ENCODE results near the gene ADCY9. TPM values are rescaled to one million over a fixed set of nuclear protein-coding genes. Genes with fewer than 3 reads are reported as not detected.
A peak's percentile ranks its signal among the peaks of the same experiment; 100 is the strongest.

Gene ADCY9
- total and polyA plus RNA-seq, 8 donors, result 9.8 to 61.1 (median 12.9) TPM

GRCh38 chr16:4114257-4115208, 1.7 kb downstream of the ADCY9 start:
- Histone ChIP-seq H3K27ac (peak overlapping the region in 1 of 2 donors; percentile 62), H3K4me3 (peak overlapping the region; percentile 59 to 64), H3K9me3 (no peaks in the 10 kb centered on the region), H3K4me1 (peaks cover 34 to 59% of the 10 kb centered on the region in 2 donors), H3K36me3 (no peaks in the 10 kb centered on the region), H3K27me3 (peaks cover 0 to 12% of the 10 kb centered on the region in 2 donors)
- intact Hi-C loops (cut with DNase I), result no loop called here
- peak in 1 of 4 donors; percentile 79 for DNase-seq
- ATAC-seq, result no peak
- no peak for TF ChIP-seq CTCF (IDR thresholded peaks at IDR 0.05)

DNA sequence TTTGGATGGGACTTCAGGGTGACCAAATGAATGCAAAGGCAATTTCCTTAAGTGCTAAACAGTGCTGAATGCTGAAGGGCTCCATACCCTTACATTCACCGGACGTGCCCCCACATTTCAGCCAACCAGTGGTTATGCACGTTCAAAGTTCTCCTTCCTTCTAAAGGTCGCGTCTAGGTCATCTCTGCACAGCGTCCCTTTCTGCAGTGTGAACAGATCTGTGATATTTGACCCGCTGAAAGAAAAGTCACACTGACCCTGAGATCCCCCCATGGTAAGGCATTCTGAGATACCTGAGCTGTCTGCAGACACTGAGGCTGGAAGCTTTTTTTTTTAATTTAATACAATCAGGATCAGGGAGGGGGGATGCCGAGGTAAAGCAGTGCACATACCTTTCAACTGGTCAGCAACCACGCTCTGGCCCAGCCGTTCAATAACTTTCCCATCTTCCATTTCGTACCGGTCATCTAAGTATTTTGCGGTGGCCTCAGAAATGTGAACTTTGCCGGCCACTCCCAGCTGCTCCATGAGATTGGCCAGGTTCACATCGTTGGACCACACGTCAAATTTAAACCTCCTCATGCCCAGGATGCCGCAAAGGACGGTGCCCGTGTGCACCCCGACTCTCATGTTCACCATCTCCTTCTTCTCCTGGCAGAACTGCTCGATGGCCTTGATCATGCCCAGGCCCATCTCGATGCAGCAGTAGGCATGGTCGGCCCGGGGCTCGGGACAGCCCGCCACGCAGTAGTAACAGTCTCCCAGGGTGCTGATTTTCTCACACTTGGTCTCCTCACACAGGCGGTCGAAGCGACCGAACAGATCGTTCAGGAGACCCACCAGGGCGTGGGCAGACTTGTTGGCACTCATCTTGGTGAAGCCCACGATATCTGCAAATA, 2.6 kb downstream of the ADCY9 start:
- DNase-seq, result no peak
- Histone ChIP-seq H3K27me3 (peaks cover 0 to 12% of the 10 kb centered on the region in 2 donors), H3K36me3 (no peaks in the 10 kb centered on the region), H3K4me1 (peaks cover 34 to 59% of the 10 kb centered on the region in 2 donors), H3K4me3 (peak overlapping the region; percentile 27 to 64), H3K9me3 (no peaks in the 10 kb centered on the region), H3K27ac (peak overlapping the region in 1 of 2 donors; percentile 7)
- no peak for TF ChIP-seq CTCF (IDR thresholded peaks at IDR 0.05)
- no peak for ATAC-seq
- intact Hi-C loops (cut with DNase I), result no loop called here

DNA sequence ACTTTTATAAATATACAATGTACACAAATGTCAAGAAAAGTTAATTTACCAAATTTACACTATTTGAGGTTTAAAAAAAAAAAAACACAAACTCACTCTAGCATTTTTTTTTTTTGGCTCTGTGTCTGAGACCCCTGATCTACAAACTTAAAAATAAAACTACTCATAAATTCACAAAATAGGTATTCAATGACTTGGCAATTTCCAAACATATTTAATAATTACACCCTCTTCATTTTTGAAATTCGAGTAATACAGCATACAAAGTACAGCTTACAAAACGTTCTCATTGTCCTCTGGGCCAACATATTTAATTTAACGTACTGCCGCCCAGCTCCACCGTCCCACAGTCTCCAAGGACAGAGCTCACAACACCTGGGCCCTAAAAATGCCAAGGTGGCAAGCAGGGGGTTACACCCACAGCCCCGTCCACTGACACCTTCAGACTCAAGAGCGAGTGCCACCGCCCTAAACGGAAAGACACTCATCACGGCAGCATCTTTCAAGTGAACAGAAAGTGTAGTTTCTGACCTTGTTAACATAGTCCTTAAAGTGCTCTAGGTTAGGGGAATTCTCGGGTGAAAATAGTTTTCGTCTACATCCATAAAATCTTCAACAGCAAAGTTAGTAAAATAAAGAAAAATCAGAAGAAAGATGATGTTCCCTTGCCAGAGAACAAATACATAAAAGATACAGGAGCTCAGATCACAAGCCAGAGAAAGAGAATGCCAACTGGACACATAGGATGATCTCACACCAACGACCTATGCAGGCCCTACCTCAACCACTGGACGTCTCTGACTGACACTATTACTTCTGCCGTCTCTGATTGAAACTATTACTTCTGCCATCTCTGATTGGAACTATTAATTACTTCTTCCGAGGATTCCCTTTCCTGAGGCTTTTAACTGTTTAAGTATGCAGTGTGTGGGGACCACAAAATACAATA, 4.2 kb downstream of the ADCY9 start:
- TF ChIP-seq CTCF (IDR thresholded peaks at IDR 0.05), result no peak
- H3K4me1 ChIP-seq, result peaks cover 33 to 58% of the 10 kb centered on the region in 2 donors
- peak overlapping the region; percentile 45 for H3K27ac ChIP-seq
- H3K36me3 ChIP-seq, result peaks cover 0 to 3% of the 10 kb centered on the region in 2 donors
- H3K27me3 ChIP-seq, result peaks cover 0 to 12% of the 10 kb centered on the region in 2 donors
- DNase-seq (no peak), ATAC-seq (peak; percentile 8)
- H3K9me3 ChIP-seq, result no peaks in the 10 kb centered on the region
- peak overlapping the region; percentile 27 to 64 for H3K4me3 ChIP-seq
- intact Hi-C loops (cut with DNase I), result no loop called here

DNA sequence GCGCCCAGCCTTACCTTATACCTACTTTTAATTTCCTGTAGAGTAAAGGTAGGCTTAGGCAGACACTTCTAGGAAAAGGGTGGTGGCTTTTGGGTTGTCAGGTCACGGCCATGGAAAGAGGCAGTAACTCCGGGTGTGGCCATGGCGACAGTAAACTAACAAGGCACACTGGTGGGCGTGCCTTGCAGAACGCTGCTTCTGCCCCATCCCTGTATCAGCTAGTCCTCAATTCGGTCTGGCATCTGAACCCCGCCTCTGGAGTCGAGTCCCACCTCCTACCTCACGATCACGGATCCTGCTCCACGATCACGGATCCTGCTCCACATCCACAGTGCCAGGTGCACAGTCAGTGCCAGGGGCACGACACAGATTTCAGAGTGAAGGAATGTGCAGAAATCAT, 5.6 kb downstream of the ADCY9 start:
- TF ChIP-seq CTCF (IDR thresholded peaks at IDR 0.05), result no peak
- peak overlapping the region; percentile 45 for H3K27ac ChIP-seq
- H3K9me3 ChIP-seq, result no peaks in the 10 kb centered on the region
- peaks cover 0 to 3% of the 10 kb centered on the region in 2 donors for H3K36me3 ChIP-seq
- intact Hi-C loops (cut with DNase I), result no loop called here
- H3K4me1 ChIP-seq, result peaks cover 30 to 53% of the 10 kb centered on the region in 2 donors
- peak; percentile 57 for ATAC-seq
- peaks cover 0 to 12% of the 10 kb centered on the region in 2 donors for H3K27me3 ChIP-seq
- peak overlapping the region in 1 of 2 donors; percentile 64 for H3K4me3 ChIP-seq
- peak in 1 of 4 donors; percentile 63 for DNase-seq

Measured in left lung (tissue), 10 donors.